Progenitor cell of endocrine pancreas (in vitro differentiated cells): ENCODE data around the gene MTMR3. TPM values are rescaled to one million over a fixed set of nuclear protein-coding genes. Genes with fewer than 3 reads are reported as not detected.

Experiments used
- DNase-seq: peaks from one replicate; pipeline ENCODE4 v3.0.0; 2021; ENCODE audit warnings: low spot score; ENCODE audit not compliant: unreplicated experiment
- H3K27ac Mint-ChIP-seq: 2 replicates; pipeline ENCODE4 v1.8.0; 2021; ENCODE audit warnings: mild to moderate bottlenecking, moderate library complexity, mixed read lengths
- H3K27me3 Mint-ChIP-seq: 2 replicates; pipeline ENCODE4 v1.8.0; 2021; ENCODE audit warnings: mixed read lengths
- H3K36me3 Mint-ChIP-seq: 2 replicates; pipeline ENCODE4 v1.8.0; 2022; ENCODE audit warnings: mixed read lengths; ENCODE audit not compliant: insufficient read depth
- H3K4me1 Mint-ChIP-seq: 2 replicates; pipeline ENCODE4 v1.8.0; 2021; ENCODE audit warnings: low read depth, mixed read lengths
- H3K4me3 Mint-ChIP-seq: 2 replicates; pipeline ENCODE4 v1.8.0; 2021; ENCODE audit warnings: low read depth, mild to moderate bottlenecking, moderate library complexity, mixed read lengths
- H3K9me3 Mint-ChIP-seq: 2 replicates; pipeline ENCODE4 v1.8.0; 2021; ENCODE audit warnings: low read depth, mixed read lengths
- CTCF ChIP-seq: fragments of 200-600 bp; sonication (generic); IDR thresholded peaks from one replicate; pipeline ENCODE4 v1.5.0; 2021; ENCODE audit warnings: antibody characterized with exemption, mild to moderate bottlenecking; ENCODE audit not compliant: unreplicated experiment
- total RNA-seq: library from RNA; stranded (reverse); gene quantifications from 2 replicates; pipeline ENCODE4 v1.2.1, GENCODE V29; 2021

MTMR3 gene
- total RNA-seq, 1 donor from 2014 or later, result 51.0 TPM

- TF ChIP-seq CTCF, result no peak
- Mint-ChIP-seq H3K4me1 (no peaks in the 10 kb centered on the region), H3K36me3 (peaks cover 26% of the 10 kb centered on the region), H3K9me3 (no peaks in the 10 kb centered on the region), H3K27ac (no peak overlapping the region), H3K27me3 (no peaks in the 10 kb centered on the region), H3K4me3 (no peak overlapping the region)
- DNase-seq, result no peak
Observed at GRCh38 chr22:30017375-30018223, 134.6 kb downstream of the MTMR3 start.

GRCh38 chr22:30020511-30020910 is 137.5 kb downstream of the MTMR3 start:
- TF ChIP-seq CTCF, result no peak
- peaks cover 28% of the 10 kb centered on the region for H3K36me3 Mint-ChIP-seq
- no peaks in the 10 kb centered on the region for H3K9me3 Mint-ChIP-seq
- H3K4me1 Mint-ChIP-seq, result no peaks in the 10 kb centered on the region
- H3K4me3 Mint-ChIP-seq, result no peak overlapping the region
- no peak for DNase-seq
- peak overlapping the region; percentile 57 for H3K27ac Mint-ChIP-seq
- no peaks in the 10 kb centered on the region for H3K27me3 Mint-ChIP-seq

GRCh38 chr22:30021338-30021737 is 138.4 kb downstream of the MTMR3 start:
- Mint-ChIP-seq H3K36me3 (peaks cover 26% of the 10 kb centered on the region), H3K27me3 (no peaks in the 10 kb centered on the region), H3K4me1 (no peaks in the 10 kb centered on the region), H3K9me3 (no peaks in the 10 kb centered on the region), H3K4me3 (no peak overlapping the region), H3K27ac (no peak overlapping the region)
- no peak for TF ChIP-seq CTCF
- DNase-seq, result no peak

GRCh38 chr22:30021881-30022619 is 139.1 kb downstream of the MTMR3 start:
- Mint-ChIP-seq H3K27me3 (no peaks in the 10 kb centered on the region), H3K4me1 (no peaks in the 10 kb centered on the region), H3K9me3 (no peaks in the 10 kb centered on the region), H3K4me3 (no peak overlapping the region), H3K27ac (no peak overlapping the region), H3K36me3 (peaks cover 28% of the 10 kb centered on the region)
- DNase-seq, result no peak
- TF ChIP-seq CTCF, result no peak

GRCh38 chr22:30023099-30023660 is 140.2 kb downstream of the MTMR3 start:
- H3K9me3 Mint-ChIP-seq, result no peaks in the 10 kb centered on the region
- H3K36me3 Mint-ChIP-seq, result peaks cover 28% of the 10 kb centered on the region
- no peak overlapping the region for H3K27ac Mint-ChIP-seq
- no peak for TF ChIP-seq CTCF
- no peaks in the 10 kb centered on the region for H3K27me3 Mint-ChIP-seq
- DNase-seq, result no peak
- H3K4me3 Mint-ChIP-seq, result no peak overlapping the region
- no peaks in the 10 kb centered on the region for H3K4me1 Mint-ChIP-seq
